ENCODE results near the gene PRR7. TPM values are rescaled to one million over a fixed set of nuclear protein-coding genes. Genes with fewer than 3 reads are reported as not detected.
A peak's percentile ranks its signal among the peaks of the same experiment; 100 is the strongest.

The PRR7 gene
- total RNA-seq, 2 experiments from 2014 or later: 7.4 to 8.2 TPM

GRCh38 chr5:177490311-177490991 is 43.8 kb downstream of the PRR7 start:
- no peak overlapping the region for H3K4me3 Mint-ChIP-seq

GRCh38 chr5:177490992-177491391 is 44.4 kb downstream of the PRR7 start:
- intact Hi-C loops (cut with micrococcal nuclease): no loop called here
- no peaks in the 10 kb centered on the region for H3K9me3 Mint-ChIP-seq
- peaks cover 18% of the 10 kb centered on the region for H3K4me1 Mint-ChIP-seq (ENCODE audit: low read depth)
- H3K36me3 Mint-ChIP-seq (ENCODE audit: low read depth): peaks cover 6% of the 10 kb centered on the region
- H3K27ac Mint-ChIP-seq: no peak overlapping the region
- no peak overlapping the region for H3K4me3 Mint-ChIP-seq
- no peaks in the 10 kb centered on the region for H3K27me3 Mint-ChIP-seq (ENCODE audit: low read depth)
- DNase-seq: no peak
- CTCF ChIA-PET: interaction anchor here (0.8 to 0.9 kb wide), 2 partner anchors 10 to 11 kb away, joined by 3 to 4 read pairs; no protein-coding TSS in a partner anchor

More at GRCh38 chr5:177490311-177490991, 43.8 kb downstream of the PRR7 start:
- no peaks in the 10 kb centered on the region for H3K27me3 Mint-ChIP-seq (ENCODE audit: low read depth)
- H3K36me3 Mint-ChIP-seq (ENCODE audit: low read depth): peaks cover 6% of the 10 kb centered on the region
- CTCF ChIA-PET: interaction anchor here (0.8 to 1.1 kb wide), 2 partner anchors 10 to 86 kb away, joined by 4 to 6 read pairs; no protein-coding TSS in a partner anchor
- H3K4me1 Mint-ChIP-seq (ENCODE audit: low read depth): peaks cover 17% of the 10 kb centered on the region
- no peaks in the 10 kb centered on the region for H3K9me3 Mint-ChIP-seq
- no peak for DNase-seq
- intact Hi-C loops (cut with micrococcal nuclease): no loop called here
- H3K27ac Mint-ChIP-seq: no peak overlapping the region

- CTCF ChIA-PET: interaction anchor here (0.9 to 3.2 kb wide), 2 partner anchors 12 to 88 kb away, joined by 3 to 14 read pairs; no protein-coding TSS in a partner anchor
- Mint-ChIP-seq H3K36me3 (ENCODE audit: low read depth) (peaks cover 6% of the 10 kb centered on the region), H3K4me3 (no peak overlapping the region), H3K4me1 (ENCODE audit: low read depth) (peaks cover 21% of the 10 kb centered on the region), H3K27me3 (ENCODE audit: low read depth) (no peaks in the 10 kb centered on the region), H3K27ac (no peak overlapping the region), H3K9me3 (no peaks in the 10 kb centered on the region)
- intact Hi-C loops (cut with micrococcal nuclease): no loop called here
- no peak for DNase-seq
These were observed 44.9 kb downstream of the PRR7 start for GRCh38 chr5:177491429-177491945.

GRCh38 chr5:177491983-177492746 is 45.6 kb downstream of the PRR7 start:
- intact Hi-C loops (cut with micrococcal nuclease): no loop called here
- H3K4me1 Mint-ChIP-seq (ENCODE audit: low read depth): peaks cover 21% of the 10 kb centered on the region
- H3K36me3 Mint-ChIP-seq (ENCODE audit: low read depth): peaks cover 6% of the 10 kb centered on the region
- no peak overlapping the region for H3K27ac Mint-ChIP-seq
- H3K9me3 Mint-ChIP-seq: no peaks in the 10 kb centered on the region
- no peaks in the 10 kb centered on the region for H3K27me3 Mint-ChIP-seq (ENCODE audit: low read depth)
- H3K4me3 Mint-ChIP-seq: no peak overlapping the region
- CTCF ChIA-PET: interaction anchor here (0.6 to 3.2 kb wide), 8 partner anchors 12 to 103 kb away, joined by 3 to 14 read pairs (median 4); partner anchors contain the start of gene DDX41
- no peak for DNase-seq

GRCh38 chr5:177492841-177493240 is 46.2 kb downstream of the PRR7 start:
- Mint-ChIP-seq H3K27ac (no peak overlapping the region), H3K9me3 (no peaks in the 10 kb centered on the region)
- CTCF ChIA-PET: interaction anchor here (0.6 to 3.2 kb wide), 8 partner anchors 14 to 103 kb away, joined by 3 to 14 read pairs (median 4); partner anchors contain the start of gene DDX41

GRCh38 chr5:177493795-177494345 is 47.3 kb downstream of the PRR7 start:
- no peak for DNase-seq
- Mint-ChIP-seq H3K4me1 (ENCODE audit: low read depth) (peaks cover 31% of the 10 kb centered on the region), H3K4me3 (no peak overlapping the region), H3K9me3 (no peaks in the 10 kb centered on the region), H3K36me3 (ENCODE audit: low read depth) (peaks cover 3% of the 10 kb centered on the region), H3K27me3 (ENCODE audit: low read depth) (peaks cover 7% of the 10 kb centered on the region), H3K27ac (peak overlapping the region; percentile 79)
- intact Hi-C loops (cut with micrococcal nuclease): no loop called here
- CTCF ChIA-PET: interaction anchor here (0.6 to 3.2 kb wide), 7 partner anchors 15 to 103 kb away, joined by 3 to 14 read pairs (median 3); no protein-coding TSS in a partner anchor

More at GRCh38 chr5:177492841-177493240, 46.2 kb downstream of the PRR7 start:
- H3K4me1 Mint-ChIP-seq (ENCODE audit: low read depth): peaks cover 23% of the 10 kb centered on the region
- no peak for DNase-seq
- H3K27me3 Mint-ChIP-seq (ENCODE audit: low read depth): peaks cover 1% of the 10 kb centered on the region
- no peak overlapping the region for H3K4me3 Mint-ChIP-seq
- intact Hi-C loops (cut with micrococcal nuclease): no loop called here
- peaks cover 6% of the 10 kb centered on the region for H3K36me3 Mint-ChIP-seq (ENCODE audit: low read depth)

- H3K27me3 Mint-ChIP-seq (ENCODE audit: low read depth): peaks cover 10% of the 10 kb centered on the region
- CTCF ChIA-PET: interaction anchor here (0.7 to 3.2 kb wide), 5 partner anchors 37 to 104 kb away, joined by 3 to 14 read pairs (median 3); no protein-coding TSS in a partner anchor
- H3K27ac Mint-ChIP-seq: peak overlapping the region; percentile 79
- H3K4me1 Mint-ChIP-seq (ENCODE audit: low read depth): peaks cover 32% of the 10 kb centered on the region
- no peak overlapping the region for H3K4me3 Mint-ChIP-seq
- intact Hi-C loops (cut with micrococcal nuclease): no loop called here
- H3K9me3 Mint-ChIP-seq: no peaks in the 10 kb centered on the region
- peak; percentile 67 for DNase-seq
- peaks cover 3% of the 10 kb centered on the region for H3K36me3 Mint-ChIP-seq (ENCODE audit: low read depth)
These were observed 48.0 kb downstream of the PRR7 start for GRCh38 chr5:177494346-177495195.

- CTCF ChIA-PET: interaction anchor here (0.6 to 1.4 kb wide), 4 partner anchors 38 to 384 kb away, joined by 3 to 5 read pairs (median 3); no protein-coding TSS in a partner anchor
- no peaks in the 10 kb centered on the region for H3K9me3 Mint-ChIP-seq
- DNase-seq: no peak
- H3K27ac Mint-ChIP-seq: no peak overlapping the region
- H3K4me3 Mint-ChIP-seq: peak overlapping the region; percentile 63
- peaks cover 14% of the 10 kb centered on the region for H3K27me3 Mint-ChIP-seq (ENCODE audit: low read depth)
- H3K36me3 Mint-ChIP-seq (ENCODE audit: low read depth): peaks cover 3% of the 10 kb centered on the region
- peaks cover 32% of the 10 kb centered on the region for H3K4me1 Mint-ChIP-seq (ENCODE audit: low read depth)
- intact Hi-C loops (cut with micrococcal nuclease): no loop called here
These were observed 48.8 kb downstream of the PRR7 start for GRCh38 chr5:177495243-177496060.

- H3K27ac Mint-ChIP-seq: no peak overlapping the region
These were observed 49.6 kb downstream of the PRR7 start for GRCh38 chr5:177496070-177496726.

GRCh38 chr5:177496727-177497291 is 50.2 kb downstream of the PRR7 start:
- Mint-ChIP-seq H3K4me1 (ENCODE audit: low read depth) (peaks cover 35% of the 10 kb centered on the region), H3K9me3 (no peaks in the 10 kb centered on the region), H3K4me3 (peak overlapping the region; percentile 63), H3K27ac (no peak overlapping the region), H3K36me3 (ENCODE audit: low read depth) (no peaks in the 10 kb centered on the region), H3K27me3 (ENCODE audit: low read depth) (peaks cover 14% of the 10 kb centered on the region)
- intact Hi-C loops (cut with micrococcal nuclease): loop anchor here (1.0 kb wide), 9 partner anchors 18 to 364 kb away; partner anchors contain the start of genes DBN1, FAM193B, GRK6 and NSD1
- CTCF ChIA-PET: interaction anchor here (0.5 to 7.0 kb wide), 6 partner anchors 40 to 563 kb away, joined by 3 to 72 read pairs (median 6); no protein-coding TSS in a partner anchor
- no peak for DNase-seq

More at GRCh38 chr5:177496070-177496726, 49.6 kb downstream of the PRR7 start:
- intact Hi-C loops (cut with micrococcal nuclease): no loop called here
- Mint-ChIP-seq H3K27me3 (ENCODE audit: low read depth) (peaks cover 14% of the 10 kb centered on the region), H3K36me3 (ENCODE audit: low read depth) (peaks cover 1% of the 10 kb centered on the region), H3K4me3 (peak overlapping the region; percentile 63), H3K4me1 (ENCODE audit: low read depth) (peaks cover 35% of the 10 kb centered on the region), H3K9me3 (no peaks in the 10 kb centered on the region)
- CTCF ChIA-PET: interaction anchor here (0.6 to 1.9 kb wide), 6 partner anchors 39 to 385 kb away, joined by 3 to 7 read pairs (median 4); no protein-coding TSS in a partner anchor
- DNase-seq: no peak

Measured in activated naive CD4-positive, alpha-beta T cell treated with anti-CD3 and anti-CD28 coated beads for 36 hours (primary cell).